A549 (cell line): ENCODE measurements around the gene KCNE4. TPM values are rescaled to one million over a fixed set of nuclear protein-coding genes. Genes with fewer than 3 reads are reported as not detected.

Experiments
- ATAC-seq, 2 experiments: fragments of 200-7000 bp in 1 of 2; fragments of >200 bp in 1 of 2; cut with Nextera tagmentation in 1 of 2; cut with Tn5 transposase in 1 of 2; 3 replicates each; pipeline versions ENCODE4 v1.8.0 to v1.9.1; 2018 to 2020; ENCODE audit warnings: mild to moderate bottlenecking in 1 of 2, moderate library complexity in 1 of 2
- CTCF ChIA-PET: fragments of 300-600 bp; sonication (Branson Sonifier 250); formaldehyde crosslinking; extraction: SDS; loops from one replicate; lab custom pipeline; 2021; ENCODE audit warnings: antibody characterized with exemption, inconsistent platforms; lab: Yijun Ruan, JAX
- POLR2A ChIA-PET: fragments of 350-600 bp; formaldehyde crosslinking; extraction: SDS; loops from one replicate; lab custom pipeline; 2021; ENCODE audit warnings: antibody characterized with exemption, inconsistent platforms; lab: Yijun Ruan, JAX
- DNase-seq, 2 experiments: peaks; one replicate each; pipeline versions ENCODE4 v3.0.0 to v3.0.0-alpha.2; 2011 to 2016; ENCODE audit warnings: low read depth in 1 of 2, low spot score in 1 of 2
- FAIRE-seq: peaks from 2 replicates; lab custom pipeline; 2011; peaks lifted over from hg19 to GRCh38; lab: Jason Lieb, UNC
- H3K27ac ChIP-seq, 2 experiments: fragments of >200 bp; sonication (Bioruptor Twin); formaldehyde crosslinking; 3 replicates each; pipeline ENCODE4 v1.5.1; 2016 to 2017
- H3K4me1 ChIP-seq: fragments of >200 bp; sonication (Bioruptor Twin); formaldehyde crosslinking; 3 replicates; pipeline ENCODE4 v1.6.1; 2016
- H3K4me2 ChIP-seq: fragments of >200 bp; sonication (Bioruptor Twin); formaldehyde crosslinking; 3 replicates; pipeline ENCODE4 v1.6.1; 2016
- H3K4me3 ChIP-seq: fragments of >200 bp; sonication (Bioruptor Twin); formaldehyde crosslinking; 3 replicates; pipeline ENCODE4 v1.5.1; 2016
- H3K9me3 ChIP-seq: fragments of >200 bp; sonication (Bioruptor Twin); formaldehyde crosslinking; 3 replicates; pipeline ENCODE4 v1.6.1; 2016
- BHLHE40 ChIP-seq: IDR thresholded peaks from 2 replicates; pipeline ENCODE4 v1.6.1; 2012; ENCODE audit warnings: low read depth, low read length, inconsistent platforms
- CEBPB ChIP-seq, 2 experiments: fragments of >200 bp in 1 of 2; sonication (Bioruptor Twin) in 1 of 2; formaldehyde crosslinking in 1 of 2; IDR thresholded peaks; 2 replicates each; pipeline ENCODE4 v1.6.1; 2012 to 2016
- CHD2 ChIP-seq: fragments of 150-350 bp; IDR thresholded peaks from 2 replicates; pipeline ENCODE4 v1.6.1; 2014; ENCODE audit warnings: low read length; ENCODE audit not compliant: partially characterized antibody
- CTCF ChIP-seq: fragments of >200 bp; sonication (Bioruptor Twin); formaldehyde crosslinking; IDR thresholded peaks from 3 replicates; pipeline ENCODE4 v1.5.1; 2016
- E2F6 ChIP-seq: IDR thresholded peaks from 2 replicates; pipeline ENCODE4 v1.6.1; 2012; ENCODE audit warnings: low read depth, borderline replicate concordance
- EHF ChIP-seq: fragments of 250-450 bp; sonication (Bioruptor Pico); IDR thresholded peaks from 2 replicates; pipeline ENCODE4 v1.5.0; 2020; ENCODE audit warnings: mild to moderate bottlenecking
- EHMT2 ChIP-seq: fragments of 200-600 bp; sonication (generic); IDR thresholded peaks from 2 replicates; pipeline ENCODE4 v1.6.1; 2016; ENCODE audit warnings: antibody characterized with exemption, low read depth, mild to moderate bottlenecking, moderate library complexity
- EP300 ChIP-seq, 2 experiments: fragments of >200 bp; sonication (Bioruptor Twin); formaldehyde crosslinking; IDR thresholded peaks; 2 replicates in 1 of 2; 3 replicates in 1 of 2; pipeline ENCODE4 v1.6.1; 2016 to 2017
- ESRRA ChIP-seq: fragments of 150-350 bp; IDR thresholded peaks from 2 replicates; pipeline ENCODE4 v1.6.1; 2014; ENCODE audit warnings: mild to moderate bottlenecking, low read length, borderline replicate concordance
- GATA3 ChIP-seq: IDR thresholded peaks from 2 replicates; pipeline ENCODE4 v1.6.1; 2012; ENCODE audit warnings: borderline replicate concordance
- HMGXB4 ChIP-seq: fragments of 250-450 bp; sonication (Bioruptor Pico); IDR thresholded peaks from 2 replicates; pipeline ENCODE4 v1.5.0; 2021; ENCODE audit warnings: mild to moderate bottlenecking, moderate library complexity, borderline replicate concordance
- HOXA7 ChIP-seq: fragments of 250-450 bp; sonication (Bioruptor Pico); IDR thresholded peaks from 2 replicates; pipeline ENCODE4 v1.5.0; 2020; ENCODE audit warnings: mild to moderate bottlenecking, moderate library complexity
- JUNB ChIP-seq: fragments of >200 bp; sonication (Bioruptor Twin); formaldehyde crosslinking; IDR thresholded peaks from 2 replicates; pipeline ENCODE4 v1.6.1; 2016
- KDM1A ChIP-seq: fragments of 200-600 bp; sonication (generic); IDR thresholded peaks from 2 replicates; pipeline ENCODE4 v1.6.1; 2016; ENCODE audit warnings: low read depth, mild to moderate bottlenecking
- KDM5A ChIP-seq: fragments of 200-600 bp; sonication (generic); IDR thresholded peaks from 2 replicates; pipeline ENCODE4 v1.6.1; 2016; ENCODE audit warnings: antibody characterized with exemption, mild to moderate bottlenecking
- MAFK ChIP-seq: fragments of 450-650 bp; IDR thresholded peaks from 2 replicates; pipeline ENCODE4 v1.6.1; 2014; ENCODE audit not compliant: partially characterized antibody
- MAZ ChIP-seq: fragments of 150-350 bp; IDR thresholded peaks from 2 replicates; pipeline ENCODE4 v1.6.1; 2014; ENCODE audit warnings: antibody characterized with exemption, low read depth, low read length, borderline replicate concordance
- MYC ChIP-seq: IDR thresholded peaks from 2 replicates; pipeline ENCODE4 v1.6.1; 2012; ENCODE audit warnings: mild to moderate bottlenecking, inconsistent platforms, low read length, improper control_type of control experiment, borderline replicate concordance
- RARB ChIP-seq: fragments of 250-450 bp; sonication (Bioruptor Pico); IDR thresholded peaks from 2 replicates; pipeline ENCODE4 v1.8.0; 2021; ENCODE audit warnings: mild to moderate bottlenecking, moderate library complexity
- REST ChIP-seq: fragments of 200-600 bp; sonication (generic); IDR thresholded peaks from 2 replicates; pipeline ENCODE4 v1.6.1; 2016; ENCODE audit warnings: antibody characterized with exemption, mild to moderate bottlenecking, moderate library complexity
- RNF2 ChIP-seq: fragments of 200-600 bp; sonication (generic); IDR thresholded peaks from 2 replicates; pipeline ENCODE4 v1.6.1; 2016; ENCODE audit warnings: low read depth, mild to moderate bottlenecking, antibody characterized with exemption, moderate library complexity, borderline replicate concordance
- SREBF2 ChIP-seq: fragments of 450-650 bp; IDR thresholded peaks from 2 replicates; pipeline ENCODE4 v1.6.1; 2014; ENCODE audit warnings: mild to moderate bottlenecking, moderate library complexity
- TFCP2L1 ChIP-seq: fragments of 250-450 bp; sonication (Bioruptor Pico); IDR thresholded peaks from 2 replicates; pipeline ENCODE4 v1.5.0; 2021; ENCODE audit warnings: mild to moderate bottlenecking
- USF2 ChIP-seq: fragments of 450-650 bp; IDR thresholded peaks from 2 replicates; pipeline ENCODE4 v1.6.1; 2014; ENCODE audit warnings: antibody characterized with exemption
- WGBS: methylation state at CpG from one replicate; pipeline ENCODE4 v1.1.6; 2017; ENCODE audit errors: missing lambda C conversion rate; 5-methylcytosine and 5-hydroxymethylcytosine counted together
- polyA plus RNA-seq, 4 experiments: library from polyadenylated mRNA; depleted of rRNA in 3 of 4; stranded (reverse); fragments of >200 nt; fragmentation: RNase III in 1 of 4; extraction: RNeasy Plus Mini Kit Qiagen cat#74134 plus additional on column Dnase treatment in 1 of 4; gene quantifications; 2 replicates in 3 of 4; 3 replicates in 1 of 4; pipeline ENCODE4 v1.2.3, GENCODE V29; 2011 to 2017

Gene KCNE4
- polyA plus RNA-seq, 2 of the 4 experiments (the other 2 are of a cell fraction) = 1.4 to 3.6 TPM

- FAIRE-seq (no peak), ATAC-seq (no peak), DNase-seq (no peak)
- no peaks in the 10 kb centered on the region for H3K9me3 ChIP-seq
- H3K27ac ChIP-seq = no peak overlapping the region
- H3K4me3 ChIP-seq = no peak overlapping the region
- H3K4me2 ChIP-seq = no peak overlapping the region
- WGBS = 83% methylated on average over 5 of the region's 5 CpGs
- POLR2A ChIA-PET = no interaction called here
- TF ChIP-seq MAFK (no peak), EHMT2 (no peak), JUNB (no peak), CHD2 (no peak), CTCF (no peak), GATA3 (no peak), EHF (CRISPR knock-in tag) (no peak), ESRRA (no peak), HOXA7 (CRISPR knock-in tag) (no peak), CEBPB (IDR thresholded peaks at IDR 0.05) (no peak), EP300 (IDR thresholded peaks at IDR 0.05) (no peak), USF2 (no peak), BHLHE40 (no peak), KDM1A (no peak), REST (no peak)
- H3K4me1 ChIP-seq = no peaks in the 10 kb centered on the region
- CTCF ChIA-PET = interaction anchor here (2.2 kb wide), 1 partner anchor 11 kb away, joined by 18 read pairs; no protein-coding TSS in a partner anchor
These were observed 38.0 kb downstream of the KCNE4 start for GRCh38 chr2:223090039-223090438.

- 36% methylated on average over 1 of the region's 1 CpG for WGBS
- ChIA-PET POLR2A (no interaction called here), CTCF (interaction anchor here (1.2 to 2.2 kb wide), 2 partner anchors 10 to 119 kb away, joined by 4 to 18 read pairs; no protein-coding TSS in a partner anchor)
- TF ChIP-seq RNF2 (no peak), KDM5A (no peak), HMGXB4 (CRISPR knock-in tag) (no peak), MAZ (no peak), HOXA7 (CRISPR knock-in tag) (no peak), MYC (no peak), RARB (CRISPR knock-in tag) (no peak), REST (no peak), E2F6 (no peak), ESRRA (no peak), SREBF2 (no peak), TFCP2L1 (no peak)
- DNase-seq (no peak), FAIRE-seq (no peak), ATAC-seq (no peak)
- Histone ChIP-seq H3K27ac (no peak overlapping the region), H3K9me3 (no peaks in the 10 kb centered on the region), H3K4me3 (no peak overlapping the region), H3K4me1 (no peaks in the 10 kb centered on the region), H3K4me2 (no peak overlapping the region)
These were observed 38.7 kb downstream of the KCNE4 start for GRCh38 chr2:223090540-223091235.
